Fibroblast of villous mesenchyme (primary cell): ENCODE measurements around the gene AP2S1. TPM values are rescaled to one million over a fixed set of nuclear protein-coding genes. Genes with fewer than 3 reads are reported as not detected.
"Not testable (repeated sequence)": the region's sequence is repeated elsewhere in the genome, so short reads cannot be mapped to it uniquely, and the experiment has no call there.

Source experiments
- DNase-seq: peaks from one replicate; pipeline ENCODE4 v3.0.0-alpha.2; 2010; ENCODE audit warnings: low read depth
- H3K4me3 ChIP-seq: 2 replicates; pipeline ENCODE4 v1.5.1; 2011; ENCODE audit warnings: low read depth, mild to moderate bottlenecking, low read length
- CTCF ChIP-seq: IDR thresholded peaks from 2 replicates; pipeline ENCODE4 v1.5.1; 2012; ENCODE audit warnings: low read depth, mild to moderate bottlenecking, low read length; ENCODE audit not compliant: insufficient read depth
- total RNA-seq: library from RNA; depleted of rRNA; stranded (reverse); fragments of >200 nt; gene quantifications from 2 replicates; pipeline ENCODE4 v1.2.3, GENCODE V29; 2012

Gene AP2S1
- total RNA-seq, 1 donor, result 113 TPM

- peak; percentile 7 for TF ChIP-seq CTCF
- DNase-seq, result peak; percentile 92
- no peak overlapping the region for H3K4me3 ChIP-seq
Observed at GRCh38 chr19:46890423-46891170, 40.0 kb upstream of the AP2S1 start.

GRCh38 chr19:46887240-46887782 is 36.7 kb upstream of the AP2S1 start:
- TF ChIP-seq CTCF, result no peak
- no peak for DNase-seq
- no peak overlapping the region for H3K4me3 ChIP-seq

- DNase-seq, result no peak
- no peak overlapping the region for H3K4me3 ChIP-seq
- no peak for TF ChIP-seq CTCF
Observed at GRCh38 chr19:46886546-46887239, 36.0 kb upstream of the AP2S1 start.

- TF ChIP-seq CTCF, result no peak
Observed at GRCh38 chr19:46885411-46885810, 34.8 kb upstream of the AP2S1 start.

GRCh38 chr19:46882751-46883150 is 32.1 kb upstream of the AP2S1 start:
- DNase-seq, result not testable (repeated sequence)

More at GRCh38 chr19:46885411-46885810, 34.8 kb upstream of the AP2S1 start:
- H3K4me3 ChIP-seq, result no peak overlapping the region
- no peak for DNase-seq

GRCh38 chr19:46882034-46882433 is 31.4 kb upstream of the AP2S1 start:
- TF ChIP-seq CTCF, result no peak
- H3K4me3 ChIP-seq, result no peak overlapping the region
- DNase-seq, result no peak

More at GRCh38 chr19:46882751-46883150, 32.1 kb upstream of the AP2S1 start:
- not testable (repeated sequence) for H3K4me3 ChIP-seq

GRCh38 chr19:46881092-46881491 is 30.4 kb upstream of the AP2S1 start:
- DNase-seq, result no peak
- H3K4me3 ChIP-seq, result no peak overlapping the region
- TF ChIP-seq CTCF, result no peak
